ENCODE measurements around the gene CLEC3A. TPM values are rescaled to one million over a fixed set of nuclear protein-coding genes. Genes with fewer than 3 reads are reported as not detected.

The CLEC3A gene
- not detected in 2 replicates for total RNA-seq

GRCh38 chr16:78022347-78023060 lies at the start of gene CLEC3A:
TSS of gene CLEC3A (plus strand) at chr16:78022548. CDS start at chr16:78022627, 79 bp downstream.

Other genes starting within 250 kb of the CLEC3A start
- gene VAT1L, start 234.0 kb upstream of the CLEC3A start, total RNA-seq, result 2.4 and 6.8 TPM in 2 replicates
- 16.4 and 17.0 TPM in 2 replicates for gene WWOX, start 77.1 kb downstream of the CLEC3A start, total RNA-seq

Data from thoracic aorta endothelial cell (primary cell).